Coronary artery (tissue), 2 donors: ENCODE data around the gene ESYT2.

Source experiments
- DNase-seq: peaks from one replicate; pipeline ENCODE4 v3.0.0-alpha.2; 2017; ENCODE audit warnings: low spot score
- H3K27ac ChIP-seq, 2 donors: fragments of 200-600 bp; sonication (generic); one replicate each; pipeline ENCODE4 v1.5.1; 2016 to 2019
- H3K4me3 ChIP-seq: fragments of 200-600 bp; sonication (generic); 2 replicates; pipeline ENCODE4 v1.5.1; 2016; ENCODE audit warnings: mild to moderate bottlenecking, moderate library complexity
- TF ChIP-seq, protein P1 (sequence below): fragments of 200-600 bp; sonication (generic); IDR thresholded peaks from one replicate; pipeline ENCODE4 v1.5.1; 2019; ENCODE audit warnings: antibody characterized with exemption

The ESYT2 gene

DNA sequence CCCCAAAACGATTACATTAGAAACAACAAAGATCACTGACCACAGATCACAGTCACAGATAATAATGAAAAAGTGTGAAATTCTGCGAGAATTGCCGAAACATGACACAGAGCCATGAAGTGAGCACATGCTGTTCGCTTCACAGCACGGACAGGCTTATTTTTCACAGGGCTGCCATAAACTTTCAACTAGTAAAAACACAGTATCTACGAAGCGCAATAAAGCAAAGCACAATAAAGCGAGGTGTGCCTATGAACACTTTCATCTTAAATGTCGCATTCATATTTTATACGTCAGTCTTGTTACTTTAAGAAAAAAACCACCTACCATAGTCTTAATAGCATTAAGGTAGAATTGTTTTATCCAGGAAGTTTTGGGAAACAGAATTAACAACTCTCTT lies 51.5 kb downstream of the ESYT2 start:
- Histone ChIP-seq H3K4me3 (no peak overlapping the region), H3K27ac (no peak overlapping the region)
- DNase-seq = no peak
- TF ChIP-seq, protein P1, sequence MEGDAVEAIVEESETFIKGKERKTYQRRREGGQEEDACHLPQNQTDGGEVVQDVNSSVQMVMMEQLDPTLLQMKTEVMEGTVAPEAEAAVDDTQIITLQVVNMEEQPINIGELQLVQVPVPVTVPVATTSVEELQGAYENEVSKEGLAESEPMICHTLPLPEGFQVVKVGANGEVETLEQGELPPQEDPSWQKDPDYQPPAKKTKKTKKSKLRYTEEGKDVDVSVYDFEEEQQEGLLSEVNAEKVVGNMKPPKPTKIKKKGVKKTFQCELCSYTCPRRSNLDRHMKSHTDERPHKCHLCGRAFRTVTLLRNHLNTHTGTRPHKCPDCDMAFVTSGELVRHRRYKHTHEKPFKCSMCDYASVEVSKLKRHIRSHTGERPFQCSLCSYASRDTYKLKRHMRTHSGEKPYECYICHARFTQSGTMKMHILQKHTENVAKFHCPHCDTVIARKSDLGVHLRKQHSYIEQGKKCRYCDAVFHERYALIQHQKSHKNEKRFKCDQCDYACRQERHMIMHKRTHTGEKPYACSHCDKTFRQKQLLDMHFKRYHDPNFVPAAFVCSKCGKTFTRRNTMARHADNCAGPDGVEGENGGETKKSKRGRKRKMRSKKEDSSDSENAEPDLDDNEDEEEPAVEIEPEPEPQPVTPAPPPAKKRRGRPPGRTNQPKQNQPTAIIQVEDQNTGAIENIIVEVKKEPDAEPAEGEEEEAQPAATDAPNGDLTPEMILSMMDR = no peak

DNA sequence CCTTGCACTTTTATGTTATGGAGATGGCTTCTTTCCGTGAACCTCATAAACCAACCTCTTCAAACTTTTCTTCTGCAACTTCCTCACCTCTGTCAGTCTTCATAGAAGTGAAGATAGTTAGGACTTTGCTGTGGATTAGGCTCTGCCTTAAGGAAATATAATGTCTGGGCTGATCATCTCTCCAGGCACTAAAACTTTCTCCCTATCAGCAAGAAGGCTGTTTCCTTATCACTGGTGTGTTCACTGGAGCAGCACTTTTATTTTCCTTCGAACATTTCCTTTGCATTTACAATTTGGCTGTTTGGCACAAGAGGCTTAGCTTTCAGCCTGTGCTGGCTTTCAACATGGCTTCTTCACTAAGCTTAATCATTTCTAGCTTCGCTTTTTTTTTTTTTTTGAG lies 52.8 kb downstream of the ESYT2 start:
- TF ChIP-seq, protein P1 = no peak
- no peak overlapping the region for H3K27ac ChIP-seq
- no peak for DNase-seq
- no peak overlapping the region for H3K4me3 ChIP-seq

DNA sequence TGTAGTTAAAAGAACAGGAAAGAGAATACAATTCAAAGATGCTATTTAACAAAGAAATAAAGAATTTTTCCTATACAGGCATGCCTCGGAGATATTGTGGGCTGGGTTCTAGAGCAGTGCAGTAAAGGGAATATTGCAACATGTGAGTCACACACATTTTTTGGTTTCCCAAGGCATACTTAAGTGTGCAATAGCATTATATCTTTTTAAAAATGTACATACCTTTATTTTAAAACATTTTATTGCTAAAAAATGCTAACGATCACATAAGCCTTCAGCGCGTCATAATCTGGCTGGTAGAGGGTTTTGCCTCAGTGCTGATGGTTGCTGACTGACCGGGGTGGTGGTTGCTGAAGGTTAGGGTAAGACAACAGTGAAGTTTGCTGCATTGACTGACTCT lies 54.4 kb downstream of the ESYT2 start:
- no peak overlapping the region for H3K4me3 ChIP-seq
- no peak for DNase-seq
- H3K27ac ChIP-seq = no peak overlapping the region
- TF ChIP-seq, protein P1 = no peak

DNA sequence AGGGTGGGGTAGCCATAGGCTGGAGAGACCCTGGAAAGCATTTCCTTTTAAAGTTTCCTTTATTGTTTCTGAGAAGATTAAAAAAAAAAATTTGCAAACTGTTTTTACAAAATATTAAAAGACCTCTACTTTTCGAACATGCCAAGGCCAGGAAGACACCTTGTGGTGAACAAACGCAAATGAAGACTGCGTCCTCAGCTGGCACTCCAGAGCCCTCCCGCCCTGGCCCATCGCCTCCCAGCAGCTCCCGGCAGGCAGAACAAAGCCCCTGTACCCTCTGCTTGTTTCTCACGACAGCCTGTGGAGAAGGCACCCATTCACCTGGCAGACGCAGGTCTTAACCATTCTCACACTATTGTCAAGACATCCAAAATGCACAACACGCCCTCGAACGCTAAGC lies 56.4 kb downstream of the ESYT2 start:
- TF ChIP-seq, protein P1 = no peak
- no peak for DNase-seq
- Histone ChIP-seq H3K4me3 (no peak overlapping the region), H3K27ac (no peak overlapping the region)

DNA sequence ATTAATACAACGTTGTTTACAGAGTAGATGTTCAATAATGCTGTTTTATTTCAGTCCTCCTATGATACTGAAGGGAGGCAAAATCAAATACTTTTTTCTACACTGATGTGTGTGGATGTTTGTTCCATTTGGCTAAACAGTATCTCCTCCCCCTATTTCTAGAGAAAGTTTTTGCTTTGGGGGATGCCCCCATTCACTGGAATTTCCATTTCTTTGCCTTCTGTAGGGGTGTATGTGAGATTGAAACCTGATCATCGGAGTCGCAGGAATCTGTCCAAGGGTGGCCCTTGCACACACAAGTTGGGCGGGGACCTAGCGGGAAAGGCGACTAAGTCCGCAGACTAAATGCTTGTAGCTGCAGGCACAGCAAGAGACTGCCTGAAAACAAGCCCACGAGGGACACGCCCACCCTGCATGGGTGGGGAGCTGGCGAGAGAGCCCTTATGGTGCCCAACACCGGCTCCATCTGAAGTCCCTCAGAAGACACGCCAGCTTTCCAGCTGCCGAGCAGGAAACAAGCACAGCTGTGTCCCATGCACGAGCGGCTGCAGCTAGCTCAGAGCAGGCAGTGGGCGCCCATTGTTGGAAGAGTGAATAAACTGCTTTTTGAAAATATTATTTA lies 58.0 kb downstream of the ESYT2 start:
- H3K4me3 ChIP-seq = no peak overlapping the region
- no peak for DNase-seq
- H3K27ac ChIP-seq = no peak overlapping the region
- TF ChIP-seq, protein P1 = no peak

DNA sequence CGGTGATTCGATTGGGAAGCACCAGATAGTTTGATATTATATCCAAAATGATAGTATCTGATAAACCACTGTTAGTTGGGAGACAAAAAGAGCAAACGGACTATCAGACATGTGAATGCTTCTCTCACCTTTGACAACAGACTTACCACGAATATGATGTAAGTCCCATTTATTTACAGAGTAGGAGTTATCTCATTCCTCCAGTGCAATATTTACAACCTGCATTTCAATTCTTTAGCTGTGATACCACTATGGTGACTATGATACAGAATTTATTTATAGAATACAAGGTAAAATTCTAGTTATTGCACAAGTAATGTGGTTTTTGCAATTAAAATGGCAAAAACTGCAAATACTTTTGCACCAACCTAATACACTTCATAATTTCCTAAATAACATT lies 61.6 kb downstream of the ESYT2 start:
- Histone ChIP-seq H3K4me3 (no peak overlapping the region), H3K27ac (no peak overlapping the region)
- TF ChIP-seq, protein P1 = no peak

DNA sequence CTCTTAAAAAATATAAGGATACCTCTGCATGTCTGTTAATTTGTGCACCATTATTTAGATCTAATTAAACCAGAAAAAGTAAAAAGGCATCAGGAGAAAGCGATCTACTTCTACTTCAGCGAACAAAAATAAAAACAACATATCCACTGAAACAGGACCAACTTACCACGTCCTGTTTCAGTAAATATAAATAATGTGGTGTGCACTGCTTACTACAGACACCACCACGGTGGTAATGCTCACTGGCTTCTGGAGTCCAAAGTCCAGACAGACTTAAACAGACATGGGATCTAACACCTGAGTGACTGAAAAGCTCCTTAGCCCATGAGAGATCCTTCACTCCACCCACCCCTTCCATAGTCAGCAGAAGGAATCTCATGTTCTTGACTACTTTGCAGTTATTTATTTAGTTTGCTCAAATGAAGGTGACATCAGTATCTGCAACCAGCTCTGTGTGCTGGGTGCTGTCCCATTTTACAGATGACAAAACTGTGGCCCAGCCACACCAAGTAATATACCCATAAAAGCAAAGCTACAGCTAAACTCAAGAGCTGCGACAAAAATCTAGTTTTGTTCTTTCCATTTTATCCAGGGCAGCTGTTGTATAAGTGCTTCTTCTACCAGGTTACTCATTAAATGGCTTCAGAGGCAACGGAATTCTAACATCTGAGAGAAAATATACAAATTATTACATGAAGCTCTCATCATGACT lies 62.6 kb downstream of the ESYT2 start:
- Histone ChIP-seq H3K4me3 (no peak overlapping the region), H3K27ac (no peak overlapping the region)
- DNase-seq = no peak
- TF ChIP-seq, protein P1 = no peak

More for the DNA sequence above, 61.6 kb downstream of the ESYT2 start:
- no peak for DNase-seq
